HepG2 (cell line): ENCODE measurements around the gene KPNA3. TPM values are rescaled to one million over a fixed set of nuclear protein-coding genes. Genes with fewer than 3 reads are reported as not detected.

ENCODE experiments used
- EHMT2 ChIP-seq: fragments of 200-600 bp; sonication (generic); IDR thresholded peaks from 2 replicates; pipeline ENCODE4 v1.7.0; 2017; ENCODE audit warnings: antibody characterized with exemption, low read depth, low read length, borderline replicate concordance
- FOXJ3 ChIP-seq: sonication (generic); formaldehyde crosslinking; IDR thresholded peaks from 2 replicates; pipeline ENCODE4 v1.4.0; 2020; ENCODE audit warnings: missing genetic modification reagents, mild to moderate bottlenecking, borderline replicate concordance
- FOXO1 ChIP-seq: sonication (generic); formaldehyde crosslinking; IDR thresholded peaks from 2 replicates; pipeline ENCODE4 v1.4.0; 2020; ENCODE audit warnings: missing genetic modification reagents
- HOMEZ ChIP-seq: IDR thresholded peaks from 2 replicates; pipeline ENCODE4 v1.6.1; 2016; ENCODE audit warnings: low read depth
- MXD4 ChIP-seq: IDR thresholded peaks from 2 replicates; pipeline ENCODE4 v1.6.1; 2016; ENCODE audit warnings: mild to moderate bottlenecking, missing biosample characterization, missing genetic modification reagents
- NCOA5 ChIP-seq: sonication (generic); formaldehyde crosslinking; IDR thresholded peaks from 2 replicates; pipeline ENCODE4 v1.4.0; 2020; ENCODE audit warnings: missing genetic modification reagents
- POLR2A ChIP-seq, 2 experiments: IDR thresholded peaks; 2 replicates each; pipeline ENCODE4 v1.6.1; 2011; ENCODE audit warnings: low read depth in 2 of 2, low read length in 2 of 2, mild to moderate bottlenecking in 1 of 2, moderate library complexity in 1 of 2; ENCODE audit not compliant: insufficient read depth in 1 of 2
- PTBP1 ChIP-seq: fragments of 200-400 bp; formaldehyde crosslinking; IDR thresholded peaks from 2 replicates; pipeline ENCODE4 v1.6.1; 2018; ENCODE audit warnings: low read length, low read depth; ENCODE audit not compliant: poor library complexity, severe bottlenecking
- REXO4 ChIP-seq: sonication (generic); formaldehyde crosslinking; IDR thresholded peaks from 2 replicates; pipeline ENCODE4 v1.8.0; 2022; ENCODE audit warnings: missing genetic modification reagents, mild to moderate bottlenecking, borderline replicate concordance
- SMAD1 ChIP-seq: sonication (generic); formaldehyde crosslinking; IDR thresholded peaks from 2 replicates; pipeline ENCODE4 v1.4.0; 2020; ENCODE audit warnings: missing genetic modification reagents, low read depth, mild to moderate bottlenecking, borderline replicate concordance
- ZBTB37 ChIP-seq: sonication (generic); formaldehyde crosslinking; IDR thresholded peaks from 2 replicates; pipeline ENCODE4 v1.4.0; 2020; ENCODE audit warnings: mild to moderate bottlenecking, missing genetic modification reagents
- ZNF274 ChIP-seq: sonication (generic); formaldehyde crosslinking; IDR thresholded peaks from 2 replicates; pipeline ENCODE4 v1.5.1; 2020; ENCODE audit warnings: mild to moderate bottlenecking, missing genetic modification reagents
- ZNF496 ChIP-seq: sonication (generic); formaldehyde crosslinking; IDR thresholded peaks from 2 replicates; pipeline ENCODE4 v1.8.1; 2023; ENCODE audit warnings: mild to moderate bottlenecking, moderate library complexity, missing genetic modification reagents; ENCODE audit not compliant: insufficient replicate concordance
- ZNF574 ChIP-seq: sonication (generic); formaldehyde crosslinking; IDR thresholded peaks from 2 replicates; pipeline ENCODE4 v1.4.0; 2020; ENCODE audit warnings: missing genetic modification reagents
- ZNF577 ChIP-seq: sonication (generic); formaldehyde crosslinking; IDR thresholded peaks from 2 replicates; pipeline ENCODE4 v1.4.0; 2020; ENCODE audit warnings: mild to moderate bottlenecking, low read depth, missing genetic modification reagents, borderline replicate concordance
- ZNF761 ChIP-seq: sonication (generic); formaldehyde crosslinking; conservative IDR thresholded peaks from 2 replicates; pipeline ENCODE4 v1.4.0; 2020; ENCODE audit warnings: mild to moderate bottlenecking, missing genetic modification reagents
- ZNF788 ChIP-seq: sonication (generic); formaldehyde crosslinking; IDR thresholded peaks from 2 replicates; pipeline ENCODE4 v1.5.0; 2020; ENCODE audit warnings: mild to moderate bottlenecking, missing genetic modification reagents, borderline replicate concordance
- polyA plus RNA-seq, 8 experiments: library from polyadenylated mRNA; depleted of rRNA in 3 of 8; stranded (reverse) in 7 of 8; unstranded in 1 of 8; fragments of >200 nt; fragmentation: Illumina TruSeq in 4 of 8; extraction: Trizol in 4 of 8; gene quantifications; 2 replicates each; pipeline versions ENCODE4 v1.2.1 to v1.2.3, GENCODE V29; 2011 to 2016; ENCODE audit warnings: low read depth in 4 of 8, missing spikeins in 1 of 8, mixed read lengths in 1 of 8; ENCODE audit not compliant: insufficient read depth in 1 of 8
- total RNA-seq, 5 experiments: library from RNA; depleted of rRNA; stranded (reverse); fragments of >200 nt; fragmentation: Illumina TruSeq; extraction: Trizol; gene quantifications; 2 replicates each; pipeline ENCODE4 v1.2.3, GENCODE V29; 2016; ENCODE audit warnings: low read depth in 1 of 5
- TF ChIP-seq, protein P1 (sequence below): sonication (generic); formaldehyde crosslinking; IDR thresholded peaks from 2 replicates; pipeline ENCODE4 v1.4.0; 2020; ENCODE audit warnings: missing genetic modification reagents
- TF ChIP-seq, protein P2 (sequence below): sonication (generic); formaldehyde crosslinking; IDR thresholded peaks from 2 replicates; pipeline ENCODE4 v1.8.0; 2022; ENCODE audit warnings: low read depth, missing genetic modification reagents
- TF ChIP-seq, protein P3 (sequence below): sonication (generic); formaldehyde crosslinking; IDR thresholded peaks from 2 replicates; pipeline ENCODE4 v1.8.0; 2022; ENCODE audit warnings: missing genetic modification reagents, low read depth, mild to moderate bottlenecking, borderline replicate concordance

The KPNA3 gene
- total and polyA plus RNA-seq, 2 of the 13 experiments (the other 11 are each of a cell fraction or from before 2014, with no cell fraction given) = 13.0 to 28.9 TPM

DNA sequence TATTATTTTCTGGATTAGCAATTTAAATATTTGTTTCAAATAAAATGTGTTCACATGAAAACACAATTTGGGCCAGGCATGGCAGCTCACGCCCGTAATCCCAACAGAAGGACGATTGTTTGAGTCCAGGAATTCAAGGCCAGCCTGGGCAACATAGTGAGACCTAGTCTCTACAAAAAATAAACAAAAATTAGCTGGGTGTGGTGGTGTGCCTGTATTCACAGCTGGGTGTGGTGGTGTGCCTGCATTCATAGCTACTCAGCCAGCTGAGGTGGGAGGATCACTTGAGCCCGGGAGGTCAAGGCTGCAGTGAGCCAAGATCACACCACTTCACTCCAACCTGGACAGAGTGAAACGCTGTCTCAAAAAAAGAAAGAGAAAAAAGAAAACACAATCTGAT lies 46.4 kb downstream of the KPNA3 start (continued):
- TF ChIP-seq FOXO1 (CRISPR knock-in tag) (peak; percentile 64), PTBP1 (no peak), ZNF761 (no peak), ZNF788 (CRISPR knock-in tag) (peak; percentile 64; the same call in 1 of the 2 replicates), POLR2A (IDR thresholded peaks at IDR 0.05; ENCODE audit: insufficient read depth in 1 of 2, low read depth in 2 of 2, low read length in 2 of 2) (no peak), EHMT2 (no peak), FOXJ3 (CRISPR knock-in tag) (peak; percentile 83), ZNF274 (CRISPR knock-in tag) (no peak), ZNF574 (peak; percentile 55), NCOA5 (CRISPR knock-in tag) (no peak), SMAD1 (no peak), ZNF496 (CRISPR knock-in tag) (no peak), HOMEZ (CRISPR knock-in tag) (peak; percentile 94), REXO4 (CRISPR knock-in tag) (no peak), ZNF577 (no peak), MXD4 (CRISPR knock-in tag) (no peak), ZBTB37 (CRISPR knock-in tag) (no peak)
- TF ChIP-seq, protein P1, sequence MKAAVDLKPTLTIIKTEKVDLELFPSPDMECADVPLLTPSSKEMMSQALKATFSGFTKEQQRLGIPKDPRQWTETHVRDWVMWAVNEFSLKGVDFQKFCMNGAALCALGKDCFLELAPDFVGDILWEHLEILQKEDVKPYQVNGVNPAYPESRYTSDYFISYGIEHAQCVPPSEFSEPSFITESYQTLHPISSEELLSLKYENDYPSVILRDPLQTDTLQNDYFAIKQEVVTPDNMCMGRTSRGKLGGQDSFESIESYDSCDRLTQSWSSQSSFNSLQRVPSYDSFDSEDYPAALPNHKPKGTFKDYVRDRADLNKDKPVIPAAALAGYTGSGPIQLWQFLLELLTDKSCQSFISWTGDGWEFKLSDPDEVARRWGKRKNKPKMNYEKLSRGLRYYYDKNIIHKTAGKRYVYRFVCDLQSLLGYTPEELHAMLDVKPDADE (CRISPR knock-in tag) = no peak
- TF ChIP-seq, protein P2, sequence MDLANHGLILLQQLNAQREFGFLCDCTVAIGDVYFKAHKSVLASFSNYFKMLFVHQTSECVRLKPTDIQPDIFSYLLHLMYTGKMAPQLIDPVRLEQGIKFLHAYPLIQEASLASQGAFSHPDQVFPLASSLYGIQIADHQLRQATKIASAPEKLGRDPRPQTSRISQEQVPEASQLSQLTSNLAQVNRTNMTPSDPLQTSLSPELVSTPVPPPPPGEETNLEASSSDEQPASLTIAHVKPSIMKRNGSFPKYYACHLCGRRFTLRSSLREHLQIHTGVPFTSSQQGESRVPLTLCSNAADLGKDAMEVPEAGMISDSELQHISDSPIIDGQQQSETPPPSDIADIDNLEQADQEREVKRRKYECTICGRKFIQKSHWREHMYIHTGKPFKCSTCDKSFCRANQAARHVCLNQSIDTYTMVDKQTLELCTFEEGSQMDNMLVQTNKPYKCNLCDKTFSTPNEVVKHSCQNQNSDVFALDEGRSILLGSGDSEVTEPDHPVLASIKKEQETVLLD (CRISPR knock-in tag) = no peak
- TF ChIP-seq, protein P3, sequence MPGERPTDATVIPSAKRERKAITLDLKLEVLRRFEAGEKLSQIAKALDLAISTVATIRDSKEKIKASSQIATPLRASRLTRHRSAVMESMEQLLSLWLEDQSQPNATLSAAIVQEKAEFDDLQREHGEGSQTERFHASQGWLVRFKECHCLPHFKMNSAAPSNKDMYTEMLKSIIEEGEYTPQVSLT = no peak
